ENCODE data around the gene GZMH. TPM values are rescaled to one million over a fixed set of nuclear protein-coding genes. Genes with fewer than 3 reads are reported as not detected.

The GZMH gene
- total and polyA plus RNA-seq, 2 of the 8 experiments (the other 6 are each of a cell fraction or from before 2014, with no cell fraction given): not detected

DNA sequence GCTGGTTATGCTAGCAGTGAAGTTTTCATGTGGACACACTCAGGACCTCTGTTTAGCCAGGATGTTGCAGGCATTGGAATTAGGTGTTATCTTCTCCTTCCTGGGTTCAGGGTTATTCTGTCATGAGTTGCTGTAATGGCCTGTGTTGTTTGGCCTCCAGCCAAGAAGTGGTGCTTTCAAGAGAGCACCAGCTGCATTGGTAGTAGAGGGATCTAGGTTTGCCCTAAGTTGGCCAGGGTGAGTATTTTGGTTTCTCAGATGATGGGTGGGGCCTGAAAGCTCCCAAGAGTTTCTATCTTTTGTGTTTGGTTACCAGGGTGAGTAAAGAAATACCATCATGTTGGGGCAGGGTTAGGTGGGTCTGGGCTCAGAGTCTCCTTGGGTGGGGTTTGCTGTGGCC is 2.7 kb upstream of the GZMH start:
- H3K9me3 ChIP-seq (ENCODE audit: insufficient read depth in 2 of 2, low read depth in 1 of 2, low read length in 1 of 2): peaks cover 8 to 15% of the 10 kb centered on the region in 2 experiments; a peak in 2 of 4 replicates
- CTCF ChIA-PET (ENCODE audit: partially characterized antibody): no interaction called here
- no peak overlapping the region for H3K9ac ChIP-seq (replicated peaks in 1 of 4; ENCODE audit: extremely low read depth in 1 of 4, low read depth in 3 of 4, low read length in 3 of 4)
- no peak overlapping the region for H2BK12ac ChIP-seq (ENCODE audit: low read depth, low read length)
- H4K5ac ChIP-seq (ENCODE audit: insufficient read length, low read depth, low read length): no peak overlapping the region
- no peaks in the 10 kb centered on the region for H3K36me3 ChIP-seq (ENCODE audit: control insufficient read depth in 2 of 4, insufficient read depth in 4 of 4, low read length in 3 of 4)
- H3K27me3 ChIP-seq (replicated peaks in 1 of 4; ENCODE audit: control insufficient read depth in 3 of 4, extremely low read depth in 1 of 4, insufficient read depth in 3 of 4, low read length in 3 of 4): no peaks in the 10 kb centered on the region
- H3K79me2 ChIP-seq (ENCODE audit: control insufficient read depth in 1 of 2, insufficient read depth in 2 of 2, low read length in 2 of 2): no peaks in the 10 kb centered on the region
- no peak overlapping the region for H3K4me2 ChIP-seq (ENCODE audit: insufficient read depth in 1 of 2, low read depth in 2 of 2, low read length in 2 of 2)
- no peak overlapping the region for H4K8ac ChIP-seq (ENCODE audit: extremely low read depth, insufficient read depth, low read length)
- no peaks in the 10 kb centered on the region for H3K23me2 ChIP-seq (ENCODE audit: low read depth, low read length)
- no peak overlapping the region for H2BK15ac ChIP-seq (ENCODE audit: low read length)
- H3K27ac ChIP-seq (ENCODE audit: low read depth, low read length): no peak overlapping the region
- H2BK120ac ChIP-seq (replicated peaks; ENCODE audit: low read depth, low read length): no peak overlapping the region
- H4K91ac ChIP-seq (replicated peaks; ENCODE audit: insufficient read length, low read length): no peak overlapping the region
- H3K18ac ChIP-seq (ENCODE audit: extremely low read depth, low read length): no peak overlapping the region
- DNase-seq (ENCODE audit: low read depth in 1 of 2, low spot score in 2 of 2) (no peak), FAIRE-seq (no peak)
- no peak overlapping the region for H2BK5ac ChIP-seq (ENCODE audit: low read depth, low read length)
- no peaks in the 10 kb centered on the region for H3K79me1 ChIP-seq (ENCODE audit: low read depth, low read length)
- no peak for TF ChIP-seq SP2 (IDR thresholded peaks at IDR 0.05; ENCODE audit: low read length)
- TF ChIP-seq RNF2 (IDR thresholded peaks at IDR 0.05; ENCODE audit: borderline replicate concordance, low read depth, low read length, missing control alignments, poor library complexity, severe bottlenecking): no peak
- TF ChIP-seq EP300 (IDR thresholded peaks at IDR 0.05; ENCODE audit: borderline replicate concordance in 1 of 2, low read depth in 2 of 2, low read length in 2 of 2): no peak
- TF ChIP-seq EGR1 (IDR thresholded peaks at IDR 0.05; ENCODE audit: borderline replicate concordance, low read depth, low read length): no peak
- no peak for TF ChIP-seq SP1 (IDR thresholded peaks at IDR 0.05; ENCODE audit: low read depth, low read length)
- TF ChIP-seq SIX5 (IDR thresholded peaks at IDR 0.05; ENCODE audit: low read depth, low read length): no peak
- no peak for TF ChIP-seq EZH2 (IDR thresholded peaks at IDR 0.05; ENCODE audit: low read depth, low read length, severe bottlenecking)
- no peak for TF ChIP-seq CEBPB (IDR thresholded peaks at IDR 0.05; ENCODE audit: low read depth, low read length)
- TF ChIP-seq ZNF274 (IDR thresholded peaks at IDR 0.05; ENCODE audit: borderline replicate concordance, extremely low read depth, low read length): no peak
- no peak for TF ChIP-seq TEAD4 (IDR thresholded peaks at IDR 0.05; ENCODE audit: low read depth, low read length)
- no peak for TF ChIP-seq TAF1 (IDR thresholded peaks at IDR 0.05; ENCODE audit: low read depth, low read length)
- no peak overlapping the region for H3K4ac ChIP-seq (replicated peaks; ENCODE audit: insufficient read length, low read depth, low read length)
- H3K14ac ChIP-seq (ENCODE audit: insufficient read length): no peak overlapping the region
- no peaks in the 10 kb centered on the region for H4K20me1 ChIP-seq (replicated peaks in 1 of 2; ENCODE audit: control insufficient read depth in 1 of 2, insufficient read depth in 2 of 2, low read length in 2 of 2)
- H3K56ac ChIP-seq (replicated peaks; ENCODE audit: insufficient read length, low read depth, low read length): no peak overlapping the region
- no peak overlapping the region for H3K4me3 ChIP-seq (ENCODE audit: extremely low read depth in 1 of 4, insufficient read depth in 2 of 4, low read depth in 3 of 4, low read length in 4 of 4)
- no peak overlapping the region for H3K23ac ChIP-seq (ENCODE audit: insufficient read length)
- POLR2A ChIA-PET (ENCODE audit: partially characterized antibody): interaction anchor here (0.7 kb wide), 1 partner anchor 17 kb away, joined by 4 read pairs; no protein-coding TSS in a partner anchor
- H2BK20ac ChIP-seq (ENCODE audit: low read length): no peak overlapping the region
- no peak overlapping the region for H2AFZ ChIP-seq (ENCODE audit: low read length)
- no peak overlapping the region for H2AK5ac ChIP-seq (ENCODE audit: low read depth, low read length)
- H3K4me1 ChIP-seq (replicated peaks in 1 of 4; ENCODE audit: control insufficient read depth in 3 of 4, insufficient read depth in 4 of 4, low read length in 3 of 4): no peaks in the 10 kb centered on the region
